ENCODE data around the gene PDZD2.
"Not testable (repeated sequence)": the region's sequence is repeated elsewhere in the genome, so short reads cannot be mapped to it uniquely, and the experiment has no call there.

PDZD2 gene

GRCh38 chr5:32027717-32028458, 389.0 kb downstream of the PDZD2 start:
- Histone ChIP-seq H3K27me3 (replicated peaks; ENCODE audit: control insufficient read depth, insufficient read depth, low read length, poor library complexity, severe bottlenecking) (no peaks in the 10 kb centered on the region), H3K36me3 (ENCODE audit: control insufficient read depth, insufficient read depth, low read length) (no peaks in the 10 kb centered on the region), H3K27ac (ENCODE audit: insufficient read depth, low read length, poor library complexity, severe bottlenecking) (no peak overlapping the region), H3K4me1 (ENCODE audit: control insufficient read depth, insufficient read depth, low read length, poor library complexity, severe bottlenecking) (no peaks in the 10 kb centered on the region), H3K9me3 (ENCODE audit: control insufficient read depth, low read length) (no peaks in the 10 kb centered on the region), H3K4me3 (ENCODE audit: insufficient read depth, low read depth, low read length, poor library complexity, severe bottlenecking) (no peak overlapping the region)
- no peak for DNase-seq

DNA sequence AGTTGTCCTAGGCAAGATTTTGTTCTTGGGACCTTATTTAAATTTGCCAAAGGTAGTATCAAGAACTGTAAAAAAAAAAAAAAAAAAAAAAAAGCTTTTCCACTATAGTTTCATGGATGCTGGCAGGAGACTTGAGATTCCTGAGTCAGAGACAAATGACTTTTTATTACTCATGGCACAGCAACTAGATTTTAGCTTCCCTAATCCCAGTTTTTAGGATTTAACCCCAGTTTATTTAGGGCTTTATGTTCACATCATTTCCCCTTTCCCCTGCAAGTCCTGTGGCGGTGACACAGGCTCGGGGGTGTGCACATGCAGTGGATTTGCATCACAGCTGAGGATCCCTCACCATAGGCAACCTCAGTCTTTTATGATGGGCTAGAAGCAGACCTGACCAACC, 390.3 kb downstream of the PDZD2 start:
- H3K4me3 ChIP-seq (ENCODE audit: insufficient read depth, low read depth, low read length, poor library complexity, severe bottlenecking): no peak overlapping the region
- no peaks in the 10 kb centered on the region for H3K27me3 ChIP-seq (replicated peaks; ENCODE audit: control insufficient read depth, insufficient read depth, low read length, poor library complexity, severe bottlenecking)
- no peaks in the 10 kb centered on the region for H3K36me3 ChIP-seq (ENCODE audit: control insufficient read depth, insufficient read depth, low read length)
- no peak overlapping the region for H3K27ac ChIP-seq (ENCODE audit: insufficient read depth, low read length, poor library complexity, severe bottlenecking)
- no peaks in the 10 kb centered on the region for H3K4me1 ChIP-seq (ENCODE audit: control insufficient read depth, insufficient read depth, low read length, poor library complexity, severe bottlenecking)
- DNase-seq: no peak
- H3K9me3 ChIP-seq (ENCODE audit: control insufficient read depth, low read length): no peaks in the 10 kb centered on the region

GRCh38 chr5:32029781-32030180, 390.9 kb downstream of the PDZD2 start:
- no peaks in the 10 kb centered on the region for H3K36me3 ChIP-seq (ENCODE audit: control insufficient read depth, insufficient read depth, low read length)
- no peak overlapping the region for H3K27ac ChIP-seq (ENCODE audit: insufficient read depth, low read length, poor library complexity, severe bottlenecking)
- no peak overlapping the region for H3K4me3 ChIP-seq (ENCODE audit: insufficient read depth, low read depth, low read length, poor library complexity, severe bottlenecking)
- DNase-seq: no peak
- no peaks in the 10 kb centered on the region for H3K4me1 ChIP-seq (ENCODE audit: control insufficient read depth, insufficient read depth, low read length, poor library complexity, severe bottlenecking)
- no peaks in the 10 kb centered on the region for H3K9me3 ChIP-seq (ENCODE audit: control insufficient read depth, low read length)
- no peaks in the 10 kb centered on the region for H3K27me3 ChIP-seq (replicated peaks; ENCODE audit: control insufficient read depth, insufficient read depth, low read length, poor library complexity, severe bottlenecking)

DNA sequence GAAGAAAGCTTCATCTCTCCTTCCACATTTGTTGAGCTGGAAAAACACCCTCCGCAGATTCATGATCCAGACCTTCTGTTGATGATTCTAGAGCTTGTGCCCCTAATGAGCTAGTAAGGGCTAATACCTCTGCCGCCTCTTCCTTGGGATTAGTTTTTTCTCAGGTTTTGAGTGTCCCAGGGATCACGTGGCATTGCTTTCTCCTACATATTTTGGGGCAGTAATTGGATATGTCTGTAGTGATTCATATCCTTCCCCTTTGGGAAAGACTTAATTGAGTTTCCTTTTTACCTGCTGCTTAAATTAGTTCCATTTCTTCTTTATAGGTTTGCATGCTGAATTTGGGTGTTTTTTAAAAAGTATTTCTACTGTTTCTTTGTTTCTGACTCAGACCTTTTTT, 391.3 kb downstream of the PDZD2 start:
- Histone ChIP-seq H3K9me3 (ENCODE audit: control insufficient read depth, low read length) (no peaks in the 10 kb centered on the region), H3K36me3 (ENCODE audit: control insufficient read depth, insufficient read depth, low read length) (no peaks in the 10 kb centered on the region), H3K27me3 (replicated peaks; ENCODE audit: control insufficient read depth, insufficient read depth, low read length, poor library complexity, severe bottlenecking) (no peaks in the 10 kb centered on the region), H3K4me1 (ENCODE audit: control insufficient read depth, insufficient read depth, low read length, poor library complexity, severe bottlenecking) (no peaks in the 10 kb centered on the region), H3K27ac (ENCODE audit: insufficient read depth, low read length, poor library complexity, severe bottlenecking) (no peak overlapping the region), H3K4me3 (ENCODE audit: insufficient read depth, low read depth, low read length, poor library complexity, severe bottlenecking) (no peak overlapping the region)
- no peak for DNase-seq

GRCh38 chr5:32030686-32031085, 391.8 kb downstream of the PDZD2 start:
- H3K36me3 ChIP-seq (ENCODE audit: control insufficient read depth, insufficient read depth, low read length): no peaks in the 10 kb centered on the region
- no peaks in the 10 kb centered on the region for H3K27me3 ChIP-seq (replicated peaks; ENCODE audit: control insufficient read depth, insufficient read depth, low read length, poor library complexity, severe bottlenecking)

GRCh38 chr5:32031089-32031488, 392.2 kb downstream of the PDZD2 start:
- Histone ChIP-seq H3K27ac (ENCODE audit: insufficient read depth, low read length, poor library complexity, severe bottlenecking) (no peak overlapping the region), H3K27me3 (replicated peaks; ENCODE audit: control insufficient read depth, insufficient read depth, low read length, poor library complexity, severe bottlenecking) (no peaks in the 10 kb centered on the region), H3K9me3 (ENCODE audit: control insufficient read depth, low read length) (no peaks in the 10 kb centered on the region), H3K36me3 (ENCODE audit: control insufficient read depth, insufficient read depth, low read length) (no peaks in the 10 kb centered on the region), H3K4me3 (ENCODE audit: insufficient read depth, low read depth, low read length, poor library complexity, severe bottlenecking) (no peak overlapping the region), H3K4me1 (ENCODE audit: control insufficient read depth, insufficient read depth, low read length, poor library complexity, severe bottlenecking) (no peaks in the 10 kb centered on the region)
- DNase-seq: no peak

More at GRCh38 chr5:32030686-32031085, 391.8 kb downstream of the PDZD2 start:
- no peaks in the 10 kb centered on the region for H3K4me1 ChIP-seq (ENCODE audit: control insufficient read depth, insufficient read depth, low read length, poor library complexity, severe bottlenecking)
- no peaks in the 10 kb centered on the region for H3K9me3 ChIP-seq (ENCODE audit: control insufficient read depth, low read length)
- no peak overlapping the region for H3K4me3 ChIP-seq (ENCODE audit: insufficient read depth, low read depth, low read length, poor library complexity, severe bottlenecking)
- DNase-seq: no peak
- no peak overlapping the region for H3K27ac ChIP-seq (ENCODE audit: insufficient read depth, low read length, poor library complexity, severe bottlenecking)

DNA sequence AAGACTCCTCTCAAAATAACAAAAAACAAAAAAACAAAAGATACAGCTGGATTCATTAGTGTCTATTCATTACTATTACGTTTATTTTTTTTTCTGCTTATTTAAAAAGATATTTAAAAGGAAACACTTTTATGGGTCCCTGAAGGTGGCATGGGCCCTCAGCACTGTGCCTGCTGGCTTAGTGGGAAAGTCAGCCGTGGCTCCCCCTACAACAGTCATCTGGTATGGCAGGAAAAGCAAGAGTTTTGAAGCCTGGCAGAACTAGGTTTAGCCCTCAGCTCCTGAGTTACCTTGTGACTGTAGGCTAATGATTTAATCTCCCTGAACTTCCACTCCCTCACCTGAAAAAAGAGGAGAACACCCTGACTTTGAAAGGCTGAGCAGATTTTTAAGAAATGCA, 399.6 kb downstream of the PDZD2 start:
- Histone ChIP-seq H3K4me1 (ENCODE audit: control insufficient read depth, insufficient read depth, low read length, poor library complexity, severe bottlenecking) (no peaks in the 10 kb centered on the region), H3K9me3 (ENCODE audit: control insufficient read depth, low read length) (no peaks in the 10 kb centered on the region), H3K27me3 (replicated peaks; ENCODE audit: control insufficient read depth, insufficient read depth, low read length, poor library complexity, severe bottlenecking) (no peaks in the 10 kb centered on the region), H3K4me3 (ENCODE audit: insufficient read depth, low read depth, low read length, poor library complexity, severe bottlenecking) (no peak overlapping the region), H3K27ac (ENCODE audit: insufficient read depth, low read length, poor library complexity, severe bottlenecking) (no peak overlapping the region), H3K36me3 (ENCODE audit: control insufficient read depth, insufficient read depth, low read length) (no peaks in the 10 kb centered on the region)
- no peak for DNase-seq

DNA sequence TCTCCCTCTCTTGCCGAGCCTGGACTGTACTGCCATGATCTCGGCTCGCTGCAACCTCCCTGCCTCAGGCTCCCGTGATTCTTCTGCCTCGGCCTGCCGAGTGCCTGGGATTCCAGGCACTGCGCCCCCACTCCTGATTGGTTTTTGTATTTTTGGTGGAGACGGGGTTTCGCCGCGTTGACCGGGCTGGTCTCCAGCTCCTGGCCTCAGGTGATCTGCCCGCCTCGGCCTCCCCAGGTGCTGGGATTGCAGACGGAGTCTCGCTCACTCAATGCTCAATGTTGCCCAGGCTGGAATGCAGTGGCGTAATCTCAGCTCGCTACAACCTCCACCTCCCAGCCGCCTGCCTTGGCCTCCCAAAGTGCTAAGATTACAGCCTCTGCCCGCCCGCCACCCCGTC, 400.2 kb downstream of the PDZD2 start:
- not testable (repeated sequence) for H3K27me3 ChIP-seq (replicated peaks; ENCODE audit: control insufficient read depth, insufficient read depth, low read length, poor library complexity, severe bottlenecking); DNase-seq; H3K4me1 ChIP-seq (ENCODE audit: control insufficient read depth, insufficient read depth, low read length, poor library complexity, severe bottlenecking); H3K4me3 ChIP-seq (ENCODE audit: insufficient read depth, low read depth, low read length, poor library complexity, severe bottlenecking); H3K27ac ChIP-seq (ENCODE audit: insufficient read depth, low read length, poor library complexity, severe bottlenecking); H3K36me3 ChIP-seq (ENCODE audit: control insufficient read depth, insufficient read depth, low read length); H3K9me3 ChIP-seq (ENCODE audit: control insufficient read depth, low read length)

GRCh38 chr5:32039601-32040000, 400.7 kb downstream of the PDZD2 start:
- H3K27ac ChIP-seq (ENCODE audit: insufficient read depth, low read length, poor library complexity, severe bottlenecking); H3K4me3 ChIP-seq (ENCODE audit: insufficient read depth, low read depth, low read length, poor library complexity, severe bottlenecking); H3K9me3 ChIP-seq (ENCODE audit: control insufficient read depth, low read length); H3K27me3 ChIP-seq (replicated peaks; ENCODE audit: control insufficient read depth, insufficient read depth, low read length, poor library complexity, severe bottlenecking); DNase-seq; H3K36me3 ChIP-seq (ENCODE audit: control insufficient read depth, insufficient read depth, low read length); H3K4me1 ChIP-seq (ENCODE audit: control insufficient read depth, insufficient read depth, low read length, poor library complexity, severe bottlenecking): not testable (repeated sequence)

DNA sequence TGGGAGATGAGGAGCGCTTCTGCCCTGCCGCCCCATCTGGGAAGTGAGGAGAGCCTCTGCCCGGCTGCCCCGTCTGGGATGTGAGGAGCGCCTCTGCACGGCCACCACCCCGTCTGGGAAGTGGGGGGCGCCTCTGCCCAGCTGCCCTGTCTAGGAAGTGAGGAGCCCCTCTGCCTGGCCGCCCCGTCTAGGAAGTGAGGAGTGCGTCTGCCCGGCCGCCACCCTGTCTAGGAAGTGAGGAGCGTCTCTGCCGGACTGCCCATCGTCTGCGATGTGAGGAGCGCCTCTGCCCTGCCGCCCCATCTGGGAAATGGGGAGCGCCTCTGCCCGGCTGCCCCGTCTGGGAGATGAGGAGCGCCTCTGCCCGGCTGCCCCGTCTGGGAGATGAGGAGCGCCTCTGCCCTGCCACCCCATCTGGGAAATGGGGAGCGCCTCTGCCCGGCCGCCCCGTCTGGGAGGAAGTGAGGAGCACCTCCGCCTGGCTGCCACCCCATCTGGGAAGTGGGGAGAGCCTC, 401.3 kb downstream of the PDZD2 start:
- H3K27ac ChIP-seq (ENCODE audit: insufficient read depth, low read length, poor library complexity, severe bottlenecking); H3K27me3 ChIP-seq (replicated peaks; ENCODE audit: control insufficient read depth, insufficient read depth, low read length, poor library complexity, severe bottlenecking); H3K36me3 ChIP-seq (ENCODE audit: control insufficient read depth, insufficient read depth, low read length); H3K9me3 ChIP-seq (ENCODE audit: control insufficient read depth, low read length); H3K4me3 ChIP-seq (ENCODE audit: insufficient read depth, low read depth, low read length, poor library complexity, severe bottlenecking); DNase-seq; H3K4me1 ChIP-seq (ENCODE audit: control insufficient read depth, insufficient read depth, low read length, poor library complexity, severe bottlenecking): not testable (repeated sequence)

Data from effector memory CD4-positive, alpha-beta T cell (primary cell).